Left ventricle myocardium superior (tissue), 1 donor: Measurements from ENCODE around the gene VILL. TPM values are rescaled to one million over a fixed set of nuclear protein-coding genes. Genes with fewer than 3 reads are reported as not detected.

Experiments used
- ATAC-seq: fragments of 200-7000 bp; cut with Tn5 transposase; one replicate; pipeline ENCODE4 v1.9.1; 2020; ENCODE audit warnings: mild to moderate bottlenecking, moderate library complexity
- DNase-seq: peaks from one replicate; pipeline ENCODE4 v3.0.0-alpha.2; 2020
- intact Hi-C: fragments of 100-400 bp; cut with micrococcal nuclease; formaldehyde crosslinking; loops from one replicate; pipeline ENCODE4 v1.11.0; 2022
- total RNA-seq: library from RNA; stranded (reverse); fragmentation: NEBNext Ultra II Directional; extraction: Animal tissue kit (Norgen Biotek cat#: 25700); gene quantifications from one replicate; pipeline ENCODE4 v1.2.1, GENCODE V29; 2021
- donor health status: DM: no; HTN: yes; CAD: no; lungs with severe emphysema.

Gene VILL
- total RNA-seq, 1 donor from 2014 or later, result 2.7 TPM

GRCh38 chr3:38008191-38008701 lies 17.7 kb downstream of the VILL start:
- ATAC-seq (no peak), DNase-seq (no peak)
- intact Hi-C loops, result no loop called here

GRCh38 chr3:38008971-38009580 lies 18.5 kb downstream of the VILL start:
- DNase-seq (no peak), ATAC-seq (no peak)
- intact Hi-C loops, result no loop called here

DNA sequence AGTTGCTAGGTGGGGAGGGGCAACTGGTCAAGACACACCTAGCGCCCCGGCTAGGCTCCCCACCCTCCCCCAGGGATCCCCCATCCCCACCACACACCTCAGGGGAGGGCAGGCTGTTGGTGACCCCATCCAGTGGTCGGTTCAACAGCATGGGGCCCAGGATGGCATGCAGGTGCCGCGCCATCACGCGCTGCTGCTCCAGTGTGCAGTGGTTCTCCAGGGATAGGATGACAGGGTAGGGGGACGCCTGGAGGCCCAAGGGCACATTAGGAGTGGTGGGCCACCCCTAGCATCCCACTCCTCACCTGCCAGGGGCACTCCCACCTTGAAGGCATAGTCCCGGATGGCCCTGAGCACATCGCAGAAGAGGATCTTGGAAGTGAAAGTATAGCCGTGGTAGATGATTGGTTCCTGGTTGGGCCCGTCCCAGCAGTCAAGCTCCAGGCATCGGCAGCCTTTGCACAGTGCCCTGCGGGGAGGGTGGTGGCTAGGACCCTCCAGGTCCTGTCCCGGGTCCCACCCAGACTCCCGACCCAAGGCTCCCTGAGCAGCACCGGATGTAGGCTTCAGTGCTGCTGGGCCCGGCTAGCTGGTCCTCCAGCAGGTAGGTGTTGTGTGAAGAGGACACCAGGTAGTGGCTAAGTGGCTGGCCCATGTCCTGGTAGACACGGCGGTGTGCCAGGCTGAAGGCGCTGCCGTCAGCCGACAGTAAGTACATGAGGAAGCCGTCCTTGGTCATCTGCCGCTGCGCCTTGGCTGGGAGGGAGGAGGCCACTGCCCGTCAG lies 19.4 kb downstream of the VILL start:
- DNase-seq (no peak), ATAC-seq (no peak)
- intact Hi-C loops, result no loop called here

DNA sequence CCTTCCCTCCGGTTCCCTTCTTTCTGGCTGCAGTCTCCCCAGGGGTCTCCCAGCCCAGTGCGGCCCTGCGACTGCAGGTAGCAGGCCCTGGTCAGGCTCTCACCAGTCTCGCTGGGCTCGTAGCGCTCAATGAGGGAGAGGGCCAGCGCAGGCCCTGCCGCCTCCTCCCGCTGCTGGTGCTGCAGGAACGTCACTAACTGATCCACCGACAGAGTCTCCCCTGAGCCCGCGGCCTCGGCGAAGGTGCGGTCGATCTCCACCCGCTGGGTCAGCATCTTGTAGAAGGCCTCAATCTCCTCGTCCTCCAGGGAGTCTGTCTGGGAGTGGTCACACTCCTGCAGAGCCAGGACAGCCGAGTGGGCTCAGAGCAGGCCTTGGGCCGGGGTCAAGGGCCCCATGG lies 20.5 kb downstream of the VILL start:
- intact Hi-C loops, result no loop called here

GRCh38 chr3:38015485-38015884 lies 24.9 kb downstream of the VILL start:
- DNase-seq, result no peak
- ATAC-seq, result no peak
- intact Hi-C loops, result no loop called here

More for the DNA sequence above, 20.5 kb downstream of the VILL start:
- ATAC-seq (no peak), DNase-seq (no peak)

DNA sequence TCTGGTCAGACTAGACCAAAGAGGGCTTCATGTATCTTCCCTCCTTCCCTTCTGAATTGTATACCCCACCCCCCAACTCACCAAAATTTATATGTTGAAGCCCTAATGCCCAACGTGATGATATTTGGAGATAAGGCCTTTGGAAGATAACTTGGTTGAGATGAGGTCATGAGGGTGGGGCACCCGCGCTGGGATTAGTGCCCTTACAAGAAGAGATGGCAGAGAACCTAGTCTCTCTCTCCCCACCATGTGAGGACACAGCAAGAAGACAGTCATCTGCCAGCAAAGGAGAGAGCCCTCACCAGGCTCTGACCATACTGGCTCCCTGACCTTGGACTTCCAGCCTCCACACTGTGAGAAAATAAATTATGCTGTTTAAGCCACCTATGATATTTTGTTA lies 25.4 kb downstream of the VILL start:
- intact Hi-C loops, result no loop called here
- DNase-seq, result no peak

GRCh38 chr3:38016410-38016809 lies 25.8 kb downstream of the VILL start:
- DNase-seq (no peak), ATAC-seq (no peak)
- intact Hi-C loops, result no loop called here

More for the DNA sequence above, 25.4 kb downstream of the VILL start:
- no peak for ATAC-seq

DNA sequence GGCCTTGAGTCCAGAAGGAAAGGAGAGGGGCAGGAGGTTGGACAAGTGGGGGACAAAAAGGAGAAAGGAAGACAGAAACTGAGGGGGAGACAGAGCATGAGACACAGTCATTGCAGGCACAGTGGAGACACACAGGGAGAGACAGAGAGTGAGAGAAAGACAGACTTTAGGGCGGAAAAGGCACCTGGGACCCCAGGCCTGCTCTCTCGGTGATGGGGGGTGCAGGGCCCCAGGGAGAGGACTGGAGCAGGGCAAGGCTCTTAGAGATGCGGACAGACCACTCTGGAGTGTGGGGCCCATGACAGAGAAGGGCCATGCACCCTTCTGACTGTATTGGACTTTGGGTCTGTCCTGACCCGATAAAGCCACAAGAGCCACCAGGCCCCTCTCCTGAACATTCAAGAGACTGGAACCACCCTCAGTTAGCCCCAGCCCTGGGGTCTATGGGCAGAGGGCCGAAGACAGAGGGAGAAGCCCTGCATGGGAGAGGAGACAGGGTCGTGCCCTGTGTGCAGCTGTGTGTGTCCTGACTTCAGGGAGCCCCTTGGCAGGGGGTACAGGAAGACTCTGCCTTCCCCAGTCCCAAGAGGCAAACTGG lies 26.4 kb downstream of the VILL start:
- DNase-seq, result no peak
- ATAC-seq, result no peak
- intact Hi-C loops, result no loop called here

- intact Hi-C loops, result no loop called here
- DNase-seq, result no peak
- ATAC-seq, result no peak
Observed at GRCh38 chr3:38017445-38018295, 27.1 kb downstream of the VILL start.

DNA sequence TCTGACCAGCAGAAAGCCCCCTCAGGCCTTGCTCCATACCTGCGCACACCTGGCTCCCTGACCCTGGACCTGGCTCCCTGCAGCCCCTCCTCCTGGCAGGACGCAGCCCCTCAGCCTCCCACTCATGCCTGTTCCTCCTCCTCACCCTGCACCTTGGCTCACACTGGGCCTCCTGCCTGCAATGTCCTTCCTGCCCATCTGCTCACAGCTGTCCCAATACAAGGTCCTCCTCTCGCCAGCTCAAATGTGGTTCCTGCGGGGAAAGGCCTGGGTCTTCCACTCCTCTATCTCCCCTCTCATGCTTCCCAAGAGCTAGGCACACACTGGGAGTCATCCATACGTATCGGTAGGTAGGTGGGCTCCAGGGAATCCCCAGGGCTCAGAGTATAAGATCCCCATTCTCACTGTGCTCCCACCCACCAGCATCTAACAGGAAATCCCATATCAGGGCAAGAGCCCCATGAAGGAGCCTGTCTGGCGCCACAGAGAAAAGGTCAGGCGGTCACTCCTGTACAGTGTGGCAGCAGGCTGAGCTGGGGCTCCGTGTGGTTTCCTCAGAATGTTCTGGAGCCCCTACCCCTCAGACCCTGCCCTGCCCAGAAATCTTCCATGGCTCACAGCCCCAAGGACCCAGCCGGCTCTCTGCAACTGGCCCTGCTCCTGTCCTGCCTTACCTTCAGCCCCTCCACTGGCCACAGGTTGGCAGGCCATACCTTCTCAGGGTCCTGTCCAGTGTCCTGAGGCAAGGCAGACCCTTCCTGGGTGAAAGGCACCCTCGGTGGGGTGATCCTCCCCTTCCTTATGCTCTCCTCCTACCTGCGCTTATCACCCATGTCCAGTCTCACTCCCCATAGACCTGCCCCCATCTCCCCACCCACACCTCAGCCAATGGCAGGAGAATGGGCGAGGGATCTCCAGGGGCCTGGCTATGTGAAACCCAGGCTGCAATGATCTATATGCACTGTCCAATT lies 28.0 kb downstream of the VILL start:
- peak; percentile 29 for ATAC-seq
- intact Hi-C loops, result no loop called here
- peak; percentile 33 for DNase-seq

DNA sequence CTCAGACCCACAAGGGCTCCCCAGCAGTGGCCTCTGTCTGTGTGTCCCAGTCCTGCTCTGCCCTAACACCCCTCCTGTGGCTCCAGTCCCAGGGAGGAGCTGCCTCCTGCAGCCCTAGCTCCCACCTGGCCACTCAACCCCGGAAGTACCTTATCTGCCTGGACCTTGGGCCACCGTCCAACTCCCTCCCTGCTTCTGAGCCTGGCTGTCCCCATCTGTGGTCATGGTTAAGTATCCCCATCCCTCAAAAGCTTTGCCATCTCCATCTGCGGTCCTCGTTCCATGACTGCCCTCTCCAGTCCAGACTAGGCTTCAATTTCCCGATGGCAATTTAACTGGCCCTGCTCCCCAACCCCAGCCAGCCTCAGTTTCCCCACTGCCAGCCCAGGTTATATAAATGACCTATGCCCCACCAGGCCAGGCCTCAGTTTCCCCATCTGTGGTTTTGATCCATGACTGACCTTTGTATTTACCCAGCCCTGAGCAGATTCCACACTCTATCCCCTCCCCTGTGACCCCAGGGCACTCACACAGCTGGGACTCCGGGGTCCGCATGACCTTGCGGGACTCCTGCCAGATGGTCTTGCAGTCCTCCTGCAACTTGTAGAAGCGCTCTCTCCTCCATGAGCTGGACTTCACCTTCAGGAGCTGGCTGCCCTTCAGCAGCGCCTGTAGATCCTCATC lies 29.2 kb downstream of the VILL start:
- no peak for DNase-seq
- intact Hi-C loops, result no loop called here

DNA sequence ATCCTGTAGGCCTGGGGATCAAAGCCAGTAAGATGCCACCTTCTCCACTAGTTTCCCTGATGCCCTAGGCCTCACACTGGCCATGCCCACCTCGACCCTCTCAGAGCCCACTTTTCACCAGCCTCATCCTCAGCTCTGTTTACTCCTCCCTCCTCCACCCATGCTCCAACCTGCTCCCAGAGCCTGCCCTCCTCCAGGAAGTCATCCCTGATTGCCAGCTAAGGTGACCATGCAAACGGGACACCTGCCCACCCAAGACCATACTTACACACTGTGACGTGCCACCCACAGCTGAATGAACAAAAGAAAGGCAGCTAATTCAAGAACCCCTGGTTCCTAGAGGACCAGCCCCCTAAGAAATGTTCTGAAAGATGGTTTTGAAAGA lies 29.7 kb downstream of the VILL start:
- no peak for DNase-seq
- ATAC-seq, result no peak
- intact Hi-C loops, result no loop called here

More for the DNA sequence above, 29.2 kb downstream of the VILL start:
- no peak for ATAC-seq

GRCh38 chr3:38021196-38021595 lies 30.6 kb downstream of the VILL start:
- intact Hi-C loops, result no loop called here
- ATAC-seq, result no peak
- DNase-seq, result no peak

GRCh38 chr3:38022301-38022700 lies 31.7 kb downstream of the VILL start:
- DNase-seq (no peak), ATAC-seq (no peak)
- intact Hi-C loops, result no loop called here

- intact Hi-C loops, result no loop called here
- ATAC-seq (no peak), DNase-seq (no peak)
Observed at GRCh38 chr3:38022896-38023709, 32.5 kb downstream of the VILL start.

GRCh38 chr3:38026856-38027255 lies 36.3 kb downstream of the VILL start:
- intact Hi-C loops, result no loop called here
- no peak for ATAC-seq
- DNase-seq, result no peak
